CD14-positive monocyte (primary cell): ENCODE measurements around the gene GJA9. TPM values are rescaled to one million over a fixed set of nuclear protein-coding genes. Genes with fewer than 3 reads are reported as not detected.

ENCODE experiments used
- DNase-seq, 3 donors: peaks; one replicate each; pipeline ENCODE4 v3.0.0-alpha.2; 2011 to 2022
- H2AFZ ChIP-seq: 2 replicates; pipeline ENCODE4 v1.6.0; 2012; ENCODE audit warnings: mild to moderate bottlenecking, low read depth, low read length, inconsistent platforms; ENCODE audit not compliant: insufficient read depth, poor library complexity, severe bottlenecking
- H3K27ac ChIP-seq, 2 donors: 1 replicate in 1 of 2; 2 replicates in 1 of 2; pipeline ENCODE4 v1.5.1; 2012 to 2013; ENCODE audit warnings: low read length in 2 of 2, control low read depth in 1 of 2, inconsistent platforms in 1 of 2, low read depth in 1 of 2, mild to moderate bottlenecking in 1 of 2
- H3K27me3 ChIP-seq, 2 donors: one replicate each; pipeline versions ENCODE4 v1.6.0 to v1.6.1; 2011 to 2013; ENCODE audit warnings: low read length in 2 of 2; ENCODE audit not compliant: control insufficient read depth in 2 of 2, insufficient read depth in 2 of 2
- H3K36me3 ChIP-seq, 2 donors: replicated peaks in 1 of 2; 1 replicate in 1 of 2; 2 replicates in 1 of 2; pipeline versions ENCODE4 v1.5.1 to v1.6.1; 2012 to 2013; ENCODE audit warnings: low read length in 2 of 2, control low read depth in 1 of 2, inconsistent platforms in 1 of 2, mild to moderate bottlenecking in 1 of 2; ENCODE audit not compliant: insufficient read depth in 2 of 2, control insufficient read depth in 1 of 2
- H3K4me1 ChIP-seq, 2 donors: 1 replicate in 1 of 2; 2 replicates in 1 of 2; pipeline versions ENCODE4 v1.5.1 to v1.6.1; 2012 to 2013; ENCODE audit warnings: low read length in 2 of 2, control low read depth in 1 of 2, inconsistent platforms in 1 of 2, mild to moderate bottlenecking in 1 of 2, moderate library complexity in 1 of 2; ENCODE audit not compliant: insufficient read depth in 2 of 2, control insufficient read depth in 1 of 2
- H3K4me2 ChIP-seq: replicated peaks from 2 replicates; pipeline ENCODE3; 2012; ENCODE audit warnings: low read length, moderate library complexity, mild to moderate bottlenecking; ENCODE audit not compliant: poor library complexity, severe bottlenecking; ENCODE audit errors: extremely low read depth
- H3K4me3 ChIP-seq, 3 experiments: fragments of 200-600 bp in 1 of 3; sonication (generic) in 1 of 3; replicated peaks in 1 of 3; 1 replicate in 2 of 3; 2 replicates in 1 of 3; pipeline ENCODE4 v1.5.1; 2011 to 2013; ENCODE audit warnings: low read length in 3 of 3, mild to moderate bottlenecking in 3 of 3, control low read depth in 2 of 3, low read depth in 2 of 3, inconsistent platforms in 1 of 3, moderate library complexity in 1 of 3
- H3K79me2 ChIP-seq: 2 replicates; pipeline ENCODE4 v1.6.0; 2012; ENCODE audit warnings: mild to moderate bottlenecking, control low read depth, inconsistent platforms, low read length, moderate library complexity; ENCODE audit not compliant: insufficient read depth
- H3K9ac ChIP-seq: 2 replicates; pipeline ENCODE4 v1.6.0; 2017; ENCODE audit warnings: low read length, mild to moderate bottlenecking; ENCODE audit not compliant: insufficient read depth, poor library complexity, severe bottlenecking
- H3K9me3 ChIP-seq, 2 donors: replicated peaks in 1 of 2; 1 replicate in 1 of 2; 2 replicates in 1 of 2; pipeline versions ENCODE4 v1.5.1 to v1.6.1; 2012 to 2013; ENCODE audit warnings: low read length in 2 of 2, control low read depth in 1 of 2; ENCODE audit not compliant: control insufficient read depth in 1 of 2, insufficient read depth in 1 of 2
- H4K20me1 ChIP-seq: 2 replicates; pipeline ENCODE4 v1.6.0; 2012; ENCODE audit warnings: mild to moderate bottlenecking, low read length, control low read depth, moderate library complexity; ENCODE audit not compliant: insufficient read depth
- H3K27ac Mint-ChIP-seq, 7 donors: one replicate each; pipeline ENCODE4 v1.8.0; 2020; ENCODE audit warnings: mild to moderate bottlenecking in 7 of 7, mixed read lengths in 7 of 7, moderate library complexity in 6 of 7, inconsistent platforms in 2 of 7
- H3K27me3 Mint-ChIP-seq, 3 donors: one replicate each; pipeline ENCODE4 v1.8.0; 2021 to 2022; ENCODE audit warnings: low read depth in 3 of 3, mild to moderate bottlenecking in 3 of 3, mixed read lengths in 3 of 3, moderate library complexity in 3 of 3, inconsistent platforms in 1 of 3
- H3K36me3 Mint-ChIP-seq, 2 donors: one replicate each; pipeline ENCODE4 v1.8.0; 2020; ENCODE audit warnings: mixed read lengths in 2 of 2, inconsistent platforms in 1 of 2, mild to moderate bottlenecking in 1 of 2
- H3K4me1 Mint-ChIP-seq: one replicate; pipeline ENCODE4 v1.8.0; 2020; ENCODE audit warnings: mild to moderate bottlenecking, mixed read lengths
- H3K4me3 Mint-ChIP-seq, 2 donors: one replicate each; pipeline ENCODE4 v1.8.0; 2020; ENCODE audit warnings: mild to moderate bottlenecking in 2 of 2, mixed read lengths in 2 of 2, moderate library complexity in 1 of 2
- H3K9me3 Mint-ChIP-seq, 7 donors: one replicate each; pipeline ENCODE4 v1.8.0; 2020 to 2022; ENCODE audit warnings: mixed read lengths in 7 of 7, mild to moderate bottlenecking in 6 of 7, moderate library complexity in 6 of 7, inconsistent platforms in 2 of 7
- CTCF ChIP-seq: fragments of 200-600 bp; IDR thresholded peaks from one replicate; pipeline ENCODE4 v1.8.0; 2022; ENCODE audit warnings: antibody characterized with exemption, mild to moderate bottlenecking
- WGBS: methylation state at CpG from one replicate; pipeline ENCODE4 v1.1.5; 2013; ENCODE audit warnings: missing lambda C conversion rate; ENCODE audit not compliant: insufficient coverage; 5-methylcytosine and 5-hydroxymethylcytosine counted together
- intact Hi-C, 2 donors: fragments of 100-400 bp; cut with micrococcal nuclease; formaldehyde crosslinking; loops; one replicate each; pipeline versions ENCODE4 v1.15.0 to v1.15.1; 2023
- polyA minus RNA-seq: library from RNA; depleted of rRNA, polyadenylated mRNA; stranded (reverse); fragments of >200 nt; gene quantifications from 2 replicates; pipeline ENCODE4 v1.2.3, GENCODE V29; 2012
- polyA plus RNA-seq, 3 donors: library from polyadenylated mRNA; depleted of rRNA in 1 of 3; unstranded in 2 of 3; stranded (reverse) in 1 of 3; fragments of 300-500 nt in 2 of 3; fragments of >200 nt in 1 of 3; fragmentation: Illumina TruSeq in 2 of 3; gene quantifications; 1 replicate in 2 of 3; 2 replicates in 1 of 3; pipeline ENCODE4 v1.2.3, GENCODE V29; 2012 to 2021
- total RNA-seq, 12 experiments: library from RNA in 1 of 12; stranded (reverse) in 1 of 12; fragments of 120-200 nt in 1 of 12; gene quantifications; one replicate each; pipeline ENCODE4 v1.2.4 and lab custom pipeline; 2013 to 2026; ENCODE audit warnings: mixed read lengths in 6 of 12, inconsistent platforms in 1 of 12

Gene GJA9
- total RNA-seq (2013), result not detected
- not detected for polyA plus RNA-seq
- polyA minus RNA-seq, result not detected in 2 replicates
- 0 reads per million in 11 experiments for total RNA-seq (lab: John Stamatoyannopoulos, UW)

- intact Hi-C loops, result no loop called here
- H3K36me3 Mint-ChIP-seq, result no peaks in the 10 kb centered on the region
These were observed at the start of gene GJA9 for GRCh38 chr1:38881487-38881886. Gene GJA9, minus strand, starts transcription at chr1:38881587. Its CDS starts 5,489 bp downstream, at chr1:38876098.

DNA sequence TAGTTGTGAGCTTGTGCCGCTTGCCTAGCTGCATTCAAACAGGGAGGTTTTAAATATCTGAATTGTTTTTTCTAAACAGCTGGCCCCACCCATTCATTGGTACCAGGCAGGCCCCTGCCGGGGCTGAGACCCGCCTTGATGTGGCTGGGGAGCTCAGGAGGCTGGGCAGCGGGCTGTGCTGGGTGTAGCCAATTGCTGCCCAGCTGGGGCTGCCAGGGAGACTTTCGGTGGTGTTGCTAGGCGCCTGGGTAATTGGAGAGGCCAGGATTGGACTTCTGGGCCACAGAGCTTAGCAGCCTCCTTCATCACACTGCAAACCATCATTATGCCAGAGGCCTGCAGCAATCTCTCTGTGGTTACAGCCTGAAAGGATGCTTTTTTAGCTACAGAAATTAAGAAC lies 48.1 kb upstream of the GJA9 start:
- WGBS, result no CpG with 5 or more reads among the region's 6 CpGs
- DNase-seq, result no peak
- Mint-ChIP-seq H3K9me3 (no peaks in the 10 kb centered on the region), H3K27me3 (peaks cover 0 to 5% (median 2%) of the 10 kb centered on the region in 3 donors), H3K36me3 (no peaks in the 10 kb centered on the region), H3K4me1 (no peaks in the 10 kb centered on the region), H3K4me3 (no peak overlapping the region), H3K27ac (no peak overlapping the region)
- no peaks in the 10 kb centered on the region for H3K4me1 ChIP-seq
- H2AFZ ChIP-seq, result no peak overlapping the region
- H3K79me2 ChIP-seq, result no peaks in the 10 kb centered on the region
- no peak overlapping the region for H3K4me3 ChIP-seq
- no peaks in the 10 kb centered on the region for H3K36me3 ChIP-seq
- no peak overlapping the region for H3K9ac ChIP-seq
- H3K27ac ChIP-seq, result no peak overlapping the region
- intact Hi-C loops, result no loop called here
- H3K9me3 ChIP-seq, result no peaks in the 10 kb centered on the region
- no peak for TF ChIP-seq CTCF
- no peaks in the 10 kb centered on the region for H4K20me1 ChIP-seq
- H3K4me2 ChIP-seq, result no peak overlapping the region
- no peaks in the 10 kb centered on the region for H3K27me3 ChIP-seq

More at GRCh38 chr1:38881487-38881886, at the start of gene GJA9:
- Mint-ChIP-seq H3K4me1 (no peaks in the 10 kb centered on the region), H3K27me3 (no peaks in the 10 kb centered on the region), H3K4me3 (no peak within 1 kb of the TSS), H3K27ac (no peak within 1 kb of the TSS), H3K9me3 (peaks cover 0 to 2% (median 0%) of the 10 kb centered on the region in 7 donors)
- no peaks in the 10 kb centered on the region for H3K36me3 ChIP-seq
- no peaks in the 10 kb centered on the region for H3K4me1 ChIP-seq
- no peak within 1 kb of the TSS for H3K27ac ChIP-seq
- no peaks in the 10 kb centered on the region for H3K79me2 ChIP-seq
- TF ChIP-seq CTCF, result no peak
- no peak within 1 kb of the TSS for H3K9ac ChIP-seq
- H2AFZ ChIP-seq, result no peak within 1 kb of the TSS
- H3K4me2 ChIP-seq, result no peak within 1 kb of the TSS
- H3K9me3 ChIP-seq, result no peaks in the 10 kb centered on the region
- no peaks in the 10 kb centered on the region for H3K27me3 ChIP-seq
- H4K20me1 ChIP-seq, result no peaks in the 10 kb centered on the region
- no peak within 1 kb of the TSS for H3K4me3 ChIP-seq
- no peak for DNase-seq
